Parathyroid adenoma (tissue), 2 donors: ENCODE data around the gene S100A7.

Experiments used
- H2AFZ ChIP-seq: fragments of 300-600 bp; sonication (generic); one replicate; pipeline ENCODE4 v1.7.0; 2017; ENCODE audit warnings: antibody characterized with exemption, mild to moderate bottlenecking
- H3K27ac ChIP-seq: fragments of 300-600 bp; sonication (generic); one replicate; pipeline ENCODE4 v1.7.0; 2017
- H3K27me3 ChIP-seq: fragments of 300-600 bp; sonication (generic); one replicate; pipeline ENCODE4 v1.7.0; 2017; ENCODE audit warnings: low read length; ENCODE audit not compliant: control insufficient read depth, insufficient read depth
- H3K36me3 ChIP-seq: fragments of 300-600 bp; sonication (generic); one replicate; pipeline ENCODE4 v1.7.0; 2017; ENCODE audit warnings: low read length; ENCODE audit not compliant: control insufficient read depth, insufficient read depth
- H3K4me1 ChIP-seq: fragments of 300-600 bp; sonication (generic); one replicate; pipeline ENCODE4 v1.7.0; 2017; ENCODE audit warnings: control low read depth
- H3K4me2 ChIP-seq: fragments of 300-600 bp; sonication (generic); one replicate; pipeline ENCODE4 v1.7.0; 2017; ENCODE audit warnings: low read length
- H3K4me3 ChIP-seq: fragments of 300-600 bp; sonication (generic); one replicate; pipeline ENCODE4 v1.7.0; 2017; ENCODE audit warnings: low read depth, low read length
- H3K79me2 ChIP-seq: fragments of 300-600 bp; sonication (generic); one replicate; pipeline ENCODE4 v1.7.0; 2017; ENCODE audit warnings: control low read depth
- H3K9ac ChIP-seq: fragments of 300-600 bp; sonication (generic); one replicate; pipeline ENCODE4 v1.7.0; 2017; ENCODE audit warnings: mild to moderate bottlenecking
- H3K9me3 ChIP-seq: fragments of 300-600 bp; sonication (generic); one replicate; pipeline ENCODE4 v1.7.0; 2017; ENCODE audit warnings: low read length; ENCODE audit not compliant: control insufficient read depth
- CTCF ChIP-seq: fragments of 300-600 bp; sonication (generic); IDR thresholded peaks from one replicate; pipeline ENCODE4 v1.7.0; 2017; ENCODE audit warnings: antibody characterized with exemption, mild to moderate bottlenecking
- donor health status: primary hyperparathyroidism.

Gene S100A7

GRCh38 chr1:153478692-153479618 lies 18.5 kb upstream of the S100A7 start:
- H2AFZ ChIP-seq, result no peak overlapping the region
- H3K9ac ChIP-seq, result no peak overlapping the region
- no peak overlapping the region for H3K27ac ChIP-seq
- H3K4me2 ChIP-seq, result no peak overlapping the region
- H3K9me3 ChIP-seq, result no peaks in the 10 kb centered on the region
- TF ChIP-seq CTCF, result no peak
- no peaks in the 10 kb centered on the region for H3K36me3 ChIP-seq
- no peaks in the 10 kb centered on the region for H3K4me1 ChIP-seq
- no peaks in the 10 kb centered on the region for H3K79me2 ChIP-seq
- no peak overlapping the region for H3K4me3 ChIP-seq
- H3K27me3 ChIP-seq, result no peaks in the 10 kb centered on the region

- Histone ChIP-seq H3K9ac (no peak overlapping the region), H3K36me3 (no peaks in the 10 kb centered on the region), H3K4me3 (no peak overlapping the region), H3K9me3 (no peaks in the 10 kb centered on the region), H3K79me2 (no peaks in the 10 kb centered on the region), H3K27ac (no peak overlapping the region), H2AFZ (no peak overlapping the region), H3K4me2 (no peak overlapping the region), H3K4me1 (no peaks in the 10 kb centered on the region), H3K27me3 (no peaks in the 10 kb centered on the region)
- TF ChIP-seq CTCF, result no peak
These were observed 17.7 kb upstream of the S100A7 start for GRCh38 chr1:153478047-153478691.

GRCh38 chr1:153476491-153477093 lies 16.1 kb upstream of the S100A7 start:
- Histone ChIP-seq H3K4me3 (no peak overlapping the region), H3K4me1 (no peaks in the 10 kb centered on the region), H2AFZ (no peak overlapping the region), H3K36me3 (no peaks in the 10 kb centered on the region), H3K27me3 (no peaks in the 10 kb centered on the region), H3K9me3 (no peaks in the 10 kb centered on the region), H3K79me2 (no peaks in the 10 kb centered on the region), H3K9ac (no peak overlapping the region), H3K27ac (no peak overlapping the region), H3K4me2 (no peak overlapping the region)
- no peak for TF ChIP-seq CTCF

- no peaks in the 10 kb centered on the region for H3K9me3 ChIP-seq
These were observed 14.8 kb upstream of the S100A7 start for GRCh38 chr1:153475282-153475681.

More at GRCh38 chr1:153475282-153475681, 14.8 kb upstream of the S100A7 start:
- Histone ChIP-seq H3K27ac (no peak overlapping the region), H3K27me3 (no peaks in the 10 kb centered on the region), H2AFZ (no peak overlapping the region), H3K36me3 (no peaks in the 10 kb centered on the region), H3K4me1 (no peaks in the 10 kb centered on the region), H3K9ac (no peak overlapping the region), H3K79me2 (no peaks in the 10 kb centered on the region), H3K4me2 (no peak overlapping the region), H3K4me3 (no peak overlapping the region)
- no peak for TF ChIP-seq CTCF
